Lower lobe of right lung (tissue), 2 donors: ENCODE measurements around the gene AKAP12. TPM values are rescaled to one million over a fixed set of nuclear protein-coding genes. Genes with fewer than 3 reads are reported as not detected.

Experiments used
- ATAC-seq, 2 donors: fragments of 200-7000 bp; cut with Tn5 transposase; one replicate each; pipeline ENCODE4 v1.9.1; 2020 to 2022; ENCODE audit warnings: mild to moderate bottlenecking in 2 of 2, moderate library complexity in 2 of 2
- DNase-seq: peaks from one replicate; pipeline ENCODE4 v3.0.0-alpha.2; 2020
- H3K27ac ChIP-seq: fragments of 200-600 bp; one replicate; pipeline ENCODE4 v1.8.0; 2022
- H3K27me3 ChIP-seq: fragments of 200-600 bp; one replicate; pipeline ENCODE4 v1.8.0; 2022; ENCODE audit warnings: low read depth
- H3K36me3 ChIP-seq: fragments of 200-600 bp; one replicate; pipeline ENCODE4 v1.8.0; 2022; ENCODE audit warnings: mild to moderate bottlenecking
- H3K4me1 ChIP-seq: fragments of 200-600 bp; one replicate; pipeline ENCODE4 v1.8.0; 2022
- H3K4me3 ChIP-seq: fragments of 200-600 bp; one replicate; pipeline ENCODE4 v1.8.0; 2022; ENCODE audit warnings: mild to moderate bottlenecking
- H3K9me3 ChIP-seq: fragments of 200-600 bp; one replicate; pipeline ENCODE4 v1.8.0; 2022
- CTCF ChIP-seq: fragments of 200-600 bp; IDR thresholded peaks from one replicate; pipeline ENCODE4 v1.8.0; 2022; ENCODE audit warnings: antibody characterized with exemption, mild to moderate bottlenecking
- intact Hi-C: fragments of 100-400 bp; cut with DNase I; formaldehyde crosslinking; loops from one replicate; pipeline ENCODE4 v1.11.0; 2022
- total RNA-seq: library from RNA; stranded (reverse); fragmentation: NEBNext Ultra II Directional; extraction: Animal tissue kit (Norgen Biotek cat#: 25700); gene quantifications from one replicate; pipeline ENCODE4 v1.2.1, GENCODE V29; 2021
- donor health status: DM: no; HTN: yes; CAD: no; lungs with severe emphysema.

AKAP12 gene
- total RNA-seq, 1 donor from 2014 or later, result 38.8 TPM

GRCh38 chr6:151385177-151385576, 145.4 kb downstream of the AKAP12 start:
- no peak for TF ChIP-seq CTCF
- no peak overlapping the region for H3K4me3 ChIP-seq
- no peaks in the 10 kb centered on the region for H3K9me3 ChIP-seq
- no peaks in the 10 kb centered on the region for H3K27me3 ChIP-seq
- DNase-seq, result no peak
- intact Hi-C loops, result no loop called here
- no peak overlapping the region for H3K27ac ChIP-seq
- no peaks in the 10 kb centered on the region for H3K36me3 ChIP-seq
- H3K4me1 ChIP-seq, result peaks cover 28% of the 10 kb centered on the region
- ATAC-seq, result no peak

GRCh38 chr6:151387175-151387970, 147.6 kb downstream of the AKAP12 start:
- DNase-seq, result no peak
- H3K4me3 ChIP-seq, result no peak overlapping the region
- intact Hi-C loops, result no loop called here
- no peak for TF ChIP-seq CTCF
- no peaks in the 10 kb centered on the region for H3K36me3 ChIP-seq
- H3K4me1 ChIP-seq, result peaks cover 34% of the 10 kb centered on the region
- no peaks in the 10 kb centered on the region for H3K9me3 ChIP-seq
- H3K27me3 ChIP-seq, result no peaks in the 10 kb centered on the region
- H3K27ac ChIP-seq, result no peak overlapping the region
- no peak for ATAC-seq

GRCh38 chr6:151388236-151388635, 148.5 kb downstream of the AKAP12 start:
- Histone ChIP-seq H3K4me3 (no peak overlapping the region), H3K9me3 (no peaks in the 10 kb centered on the region), H3K27ac (peak overlapping the region; percentile 99), H3K36me3 (no peaks in the 10 kb centered on the region), H3K4me1 (peaks cover 43% of the 10 kb centered on the region), H3K27me3 (no peaks in the 10 kb centered on the region)
- TF ChIP-seq CTCF, result no peak
- ATAC-seq (no peak), DNase-seq (no peak)
- intact Hi-C loops, result no loop called here

GRCh38 chr6:151388997-151389617, 149.3 kb downstream of the AKAP12 start:
- Histone ChIP-seq H3K4me1 (peaks cover 52% of the 10 kb centered on the region), H3K4me3 (peak overlapping the region; percentile 84), H3K27me3 (no peaks in the 10 kb centered on the region), H3K27ac (peak overlapping the region; percentile 99), H3K36me3 (no peaks in the 10 kb centered on the region), H3K9me3 (no peaks in the 10 kb centered on the region)
- no peak for DNase-seq
- no peak for TF ChIP-seq CTCF
- intact Hi-C loops, result no loop called here
- ATAC-seq, result no peak

GRCh38 chr6:151389618-151390275, 150.0 kb downstream of the AKAP12 start:
- Histone ChIP-seq H3K9me3 (no peaks in the 10 kb centered on the region), H3K4me1 (peaks cover 53% of the 10 kb centered on the region), H3K27me3 (no peaks in the 10 kb centered on the region), H3K36me3 (no peaks in the 10 kb centered on the region), H3K4me3 (peak overlapping the region; percentile 84), H3K27ac (peak overlapping the region; percentile 99)
- ATAC-seq (peak; percentile 11 to 20), DNase-seq (peak; percentile 65)
- TF ChIP-seq CTCF, result no peak
- intact Hi-C loops, result no loop called here
